ENCODE results near the gene PXN. TPM values are rescaled to one million over a fixed set of nuclear protein-coding genes. Genes with fewer than 3 reads are reported as not detected.
"Not testable (repeated sequence)": the region's sequence is repeated elsewhere in the genome, so short reads cannot be mapped to it uniquely, and the experiment has no call there.

Gene PXN
- total RNA-seq, 2 experiments from 2014 or later, result 74.5 to 104 TPM

GRCh38 chr12:120242275-120242799 is 23.2 kb downstream of the PXN start:
- H3K9me3 Mint-ChIP-seq (ENCODE audit: low read depth), result no peaks in the 10 kb centered on the region
- H3K4me1 Mint-ChIP-seq, result peaks cover 67% of the 10 kb centered on the region

DNA sequence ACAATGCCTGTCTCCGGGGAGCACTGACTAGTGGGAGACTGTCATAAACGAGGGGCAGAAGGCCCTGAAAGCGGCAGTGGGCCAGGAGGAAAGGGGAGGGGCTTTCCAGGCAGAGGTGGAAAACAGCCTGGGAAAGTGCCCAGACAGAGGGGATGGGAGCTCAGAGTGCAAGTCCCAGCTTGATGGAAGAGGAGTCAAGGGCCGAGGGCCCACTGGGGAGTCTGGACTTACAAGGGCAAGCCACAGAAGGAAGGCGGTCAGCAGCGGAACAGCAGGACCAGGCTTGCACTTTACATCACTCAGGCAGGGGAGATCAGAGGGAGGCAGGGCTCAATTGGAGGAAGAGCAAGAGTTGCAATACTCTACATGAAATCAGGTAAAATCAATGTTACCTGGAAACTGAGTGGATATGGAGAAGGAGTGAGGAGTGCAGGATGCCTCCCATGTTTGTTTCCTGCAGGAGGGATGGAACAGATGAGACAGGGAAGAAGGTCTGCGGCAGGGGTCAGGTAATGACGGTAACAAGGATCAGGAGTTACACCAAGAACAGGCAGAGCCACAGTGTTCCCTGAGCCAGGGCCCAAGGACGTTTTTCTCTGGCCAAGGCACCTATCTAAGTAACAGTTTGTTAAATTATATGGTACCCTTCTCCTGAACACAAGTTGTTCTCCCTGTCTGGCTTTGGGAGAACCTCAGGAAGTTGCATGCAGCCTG is 23.8 kb downstream of the PXN start:
- DNase-seq (no peak), ATAC-seq (no peak)
- no peaks in the 10 kb centered on the region for H3K9me3 Mint-ChIP-seq (ENCODE audit: low read depth)
- ChIA-PET CTCF (interaction anchor here (2.1 to 9.9 kb wide), 2 partner anchors 8 to 13 kb away, joined by 6 to 69 read pairs; no protein-coding TSS in a partner anchor), POLR2A (interaction anchor here (1.3 to 2.7 kb wide), 3 partner anchors 40 to 50 kb away, joined by 8 to 15 read pairs (median 13); partner anchors contain the start of genes RNU4-2 and RPLP0)
- intact Hi-C loops (cut with DNase I, micrococcal nuclease), result no loop called here
- no peak overlapping the region for H3K27ac Mint-ChIP-seq
- H3K4me1 Mint-ChIP-seq, result peaks cover 65% of the 10 kb centered on the region
- H3K36me3 Mint-ChIP-seq (ENCODE audit: low read depth), result no peaks in the 10 kb centered on the region
- H3K27me3 Mint-ChIP-seq, result no peaks in the 10 kb centered on the region
- H3K4me3 Mint-ChIP-seq, result no peak overlapping the region

More at GRCh38 chr12:120242275-120242799, 23.2 kb downstream of the PXN start:
- H3K27me3 Mint-ChIP-seq, result no peaks in the 10 kb centered on the region
- H3K36me3 Mint-ChIP-seq (ENCODE audit: low read depth), result no peaks in the 10 kb centered on the region
- no peak overlapping the region for H3K27ac Mint-ChIP-seq
- ChIA-PET POLR2A (interaction anchor here (0.7 to 2.7 kb wide), 4 partner anchors 41 to 1552 kb away, joined by 3 to 13 read pairs (median 6); partner anchors contain the start of genes RNU4-2 and RPLP0), CTCF (interaction anchor here (1.2 to 9.9 kb wide), 3 partner anchors 14 to 60 kb away, joined by 5 to 69 read pairs (median 5); partner anchors contain the start of gene SIRT4)
- DNase-seq, result no peak
- intact Hi-C loops (cut with DNase I, micrococcal nuclease), result no loop called here
- H3K4me3 Mint-ChIP-seq, result no peak overlapping the region
- no peak for ATAC-seq

DNA sequence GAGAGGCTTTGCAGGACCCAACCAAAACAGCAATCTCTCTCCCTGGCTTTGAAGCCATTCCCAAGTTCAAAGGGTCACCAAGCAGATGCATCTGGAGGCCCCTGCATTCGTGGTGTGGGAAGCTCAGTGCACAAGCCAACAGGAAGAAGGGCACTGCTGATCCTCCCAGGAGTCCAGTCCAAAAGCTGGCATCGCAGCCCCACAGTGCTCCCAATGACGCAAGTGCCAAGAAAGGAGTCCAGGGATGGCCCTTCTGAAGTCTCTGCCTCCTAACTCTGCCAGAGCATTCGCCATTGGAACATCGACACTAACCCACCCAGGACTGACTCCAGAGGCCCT is 25.1 kb downstream of the PXN start:
- Mint-ChIP-seq H3K4me1 (peaks cover 70% of the 10 kb centered on the region), H3K27ac (no peak overlapping the region), H3K9me3 (ENCODE audit: low read depth) (no peaks in the 10 kb centered on the region), H3K27me3 (no peaks in the 10 kb centered on the region), H3K36me3 (ENCODE audit: low read depth) (no peaks in the 10 kb centered on the region), H3K4me3 (no peak overlapping the region)
- ChIA-PET POLR2A (interaction anchor here (0.6 to 1.3 kb wide), 4 partner anchors 8 to 208 kb away, joined by 4 to 15 read pairs (median 4); partner anchors contain the start of gene RNU4-2), CTCF (interaction anchor here (0.6 to 9.9 kb wide), 6 partner anchors 9 to 329 kb away, joined by 3 to 69 read pairs (median 8); partner anchors contain the start of gene PXN)
- ATAC-seq (no peak), DNase-seq (no peak)
- intact Hi-C loops (cut with DNase I, micrococcal nuclease), result no loop called here

GRCh38 chr12:120239776-120240494 is 25.6 kb downstream of the PXN start:
- H3K36me3 Mint-ChIP-seq (ENCODE audit: low read depth), result no peaks in the 10 kb centered on the region
- H3K27ac Mint-ChIP-seq, result no peak overlapping the region
- peaks cover 72% of the 10 kb centered on the region for H3K4me1 Mint-ChIP-seq
- H3K9me3 Mint-ChIP-seq (ENCODE audit: low read depth), result no peaks in the 10 kb centered on the region
- no peak for ATAC-seq
- H3K27me3 Mint-ChIP-seq, result no peaks in the 10 kb centered on the region
- intact Hi-C loops (cut with DNase I, micrococcal nuclease), result no loop called here
- H3K4me3 Mint-ChIP-seq, result no peak overlapping the region
- ChIA-PET CTCF (interaction anchor here (0.7 to 9.9 kb wide), 9 partner anchors 8 to 654 kb away, joined by 3 to 69 read pairs (median 5); partner anchors contain the start of gene PXN), POLR2A (interaction anchor here (0.5 to 5.8 kb wide), 6 partner anchors 8 to 229 kb away, joined by 3 to 47 read pairs (median 4); partner anchors contain the start of genes RNU4-1 and RNU4-2)
- no peak for DNase-seq

DNA sequence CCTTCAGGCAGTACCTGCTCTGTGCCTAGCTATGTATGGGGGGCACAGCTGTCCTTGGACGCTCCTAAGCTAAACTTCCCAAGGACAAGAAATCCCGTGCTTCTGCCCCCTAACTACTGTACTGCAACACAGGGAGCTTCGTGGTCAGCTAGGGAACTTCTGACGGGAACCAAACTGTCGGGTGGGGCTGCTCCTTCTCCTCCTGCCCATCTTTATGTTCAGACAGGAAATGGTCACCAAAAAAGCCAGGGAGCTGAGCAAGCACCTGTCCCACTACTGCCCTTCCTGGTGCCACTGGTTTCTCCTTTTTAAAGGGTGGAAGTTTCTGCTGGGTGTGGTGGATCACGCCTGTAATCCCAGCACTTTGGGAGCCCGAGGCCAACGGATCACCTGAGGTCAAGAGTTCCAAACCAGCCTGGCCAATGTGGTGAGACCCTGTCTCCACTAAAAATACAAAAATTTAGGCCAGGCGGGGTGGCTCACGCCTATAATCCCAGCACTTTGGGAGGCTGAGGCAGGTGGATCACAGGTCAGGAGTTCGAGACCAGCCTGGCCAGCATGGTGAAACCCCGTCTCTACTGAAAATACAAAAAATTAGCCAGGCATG is 26.6 kb downstream of the PXN start:
- ATAC-seq, result no peak
- CTCF ChIA-PET, result interaction anchor here (0.7 to 9.9 kb wide), 10 partner anchors 9 to 655 kb away, joined by 3 to 69 read pairs (median 5); partner anchors contain the start of gene PXN
- H3K36me3 Mint-ChIP-seq (ENCODE audit: low read depth), result no peaks in the 10 kb centered on the region
- no peak overlapping the region for H3K4me3 Mint-ChIP-seq
- H3K9me3 Mint-ChIP-seq (ENCODE audit: low read depth), result no peaks in the 10 kb centered on the region
- no peak overlapping the region for H3K27ac Mint-ChIP-seq
- no peak for DNase-seq
- no peaks in the 10 kb centered on the region for H3K27me3 Mint-ChIP-seq
- POLR2A ChIA-PET, result interaction anchor here (0.5 to 5.8 kb wide), 4 partner anchors 30 to 230 kb away, joined by 3 to 47 read pairs (median 4); partner anchors contain the start of genes RNU4-1, RNU4-2 and RPLP0
- intact Hi-C loops (cut with DNase I, micrococcal nuclease), result no loop called here
- peaks cover 78% of the 10 kb centered on the region for H3K4me1 Mint-ChIP-seq

DNA sequence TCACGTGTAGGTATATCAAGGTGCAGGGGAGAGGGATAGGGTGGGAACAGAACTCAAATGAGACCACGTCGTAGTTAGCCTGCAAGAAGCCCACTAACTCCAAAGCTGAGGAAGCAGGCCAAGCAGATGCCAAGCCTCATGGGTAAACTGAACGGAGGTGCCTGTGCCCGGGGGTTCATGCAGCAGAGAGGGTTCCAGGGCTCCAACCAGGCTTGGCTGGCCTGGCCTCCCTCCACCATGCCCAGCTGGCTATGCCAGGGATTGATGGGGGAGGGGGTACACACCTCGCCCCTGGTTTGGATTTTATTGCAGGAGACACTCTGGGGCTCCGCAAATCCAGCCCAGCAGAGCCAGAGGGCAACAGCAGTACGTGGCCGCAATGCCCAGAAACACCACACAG is 27.3 kb downstream of the PXN start:
- no peak for DNase-seq
- Mint-ChIP-seq H3K4me1 (peaks cover 82% of the 10 kb centered on the region), H3K36me3 (ENCODE audit: low read depth) (no peaks in the 10 kb centered on the region), H3K27me3 (no peaks in the 10 kb centered on the region), H3K27ac (peak overlapping the region; percentile 51), H3K9me3 (ENCODE audit: low read depth) (no peaks in the 10 kb centered on the region), H3K4me3 (no peak overlapping the region)
- no peak for ATAC-seq
- CTCF ChIA-PET, result interaction anchor here (0.7 to 9.9 kb wide), 8 partner anchors 9 to 60 kb away, joined by 3 to 69 read pairs (median 8); partner anchors contain the start of gene PXN
- POLR2A ChIA-PET, result interaction anchor here (5.8 kb wide), 1 partner anchor 54 kb away, joined by 47 read pairs; the partner anchor contains the start of genes RNU4-1 and RNU4-2
- intact Hi-C loops (cut with DNase I, micrococcal nuclease), result no loop called here

DNA sequence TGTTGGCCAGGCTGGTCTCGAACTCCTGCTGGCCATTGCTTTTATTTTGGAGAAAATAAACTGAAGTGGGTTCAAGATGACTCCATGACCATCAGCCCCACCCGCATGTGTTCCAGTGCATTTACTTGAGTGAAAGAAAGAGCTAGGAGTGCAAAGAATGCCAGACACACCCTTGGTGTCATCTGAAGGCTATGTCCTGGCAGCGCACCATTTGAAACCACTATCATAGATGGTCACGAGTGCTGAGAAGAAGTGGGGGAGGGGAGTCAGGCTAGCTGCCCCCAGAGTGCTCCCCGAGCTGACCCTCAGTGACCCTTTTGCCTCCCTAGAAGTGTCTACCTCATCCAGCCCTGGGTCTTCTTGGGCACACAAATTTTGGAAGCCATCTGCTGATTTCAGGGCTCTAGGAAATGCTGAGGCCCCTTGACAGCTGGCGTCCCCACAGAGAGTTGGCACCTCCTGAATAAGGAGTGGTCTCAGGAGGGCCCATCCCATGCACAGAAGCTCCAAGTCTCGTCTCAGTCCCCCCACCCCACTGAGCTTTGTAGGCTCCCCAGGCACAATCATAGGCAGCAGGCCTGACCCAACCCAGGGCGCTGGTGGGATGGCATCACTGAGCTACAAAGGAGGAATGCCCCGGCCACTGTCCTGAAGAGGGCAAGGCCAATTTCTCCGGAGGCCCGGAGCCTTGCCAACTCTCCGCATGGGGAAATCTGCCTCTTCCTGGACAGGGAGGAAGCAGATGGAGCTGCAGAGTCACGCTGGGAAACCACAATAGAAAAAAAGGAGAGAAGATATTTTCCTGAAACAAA is 28.0 kb downstream of the PXN start:
- Mint-ChIP-seq H3K36me3 (ENCODE audit: low read depth) (no peaks in the 10 kb centered on the region), H3K9me3 (ENCODE audit: low read depth) (no peaks in the 10 kb centered on the region), H3K27me3 (no peaks in the 10 kb centered on the region), H3K4me1 (peaks cover 84% of the 10 kb centered on the region), H3K4me3 (no peak overlapping the region), H3K27ac (peak overlapping the region; percentile 51)
- ATAC-seq (no peak), DNase-seq (no peak)
- ChIA-PET CTCF (interaction anchor here (0.6 to 9.9 kb wide), 8 partner anchors 9 to 28 kb away, joined by 3 to 69 read pairs (median 10); partner anchors contain the start of gene PXN), POLR2A (interaction anchor here (0.6 to 5.8 kb wide), 3 partner anchors 9 to 54 kb away, joined by 3 to 47 read pairs (median 4); partner anchors contain the start of genes RNU4-1 and RNU4-2)
- intact Hi-C loops (cut with DNase I, micrococcal nuclease), result no loop called here

GRCh38 chr12:120236809-120237208 is 28.7 kb downstream of the PXN start:
- H3K36me3 Mint-ChIP-seq (ENCODE audit: low read depth); H3K27ac Mint-ChIP-seq; ATAC-seq; H3K27me3 Mint-ChIP-seq; DNase-seq; intact Hi-C loops (cut with DNase I, micrococcal nuclease); H3K4me3 Mint-ChIP-seq; H3K9me3 Mint-ChIP-seq (ENCODE audit: low read depth): not testable (repeated sequence)
- H3K4me1 Mint-ChIP-seq, result peaks cover 84% of the 10 kb centered on the region
- POLR2A ChIA-PET, result interaction anchor here (1.3 to 5.8 kb wide), 2 partner anchors 9 to 55 kb away, joined by 4 to 47 read pairs; partner anchors contain the start of genes RNU4-1 and RNU4-2
- CTCF ChIA-PET, result interaction anchor here (1.3 to 9.9 kb wide), 6 partner anchors 8 to 34 kb away, joined by 3 to 69 read pairs (median 10); no protein-coding TSS in a partner anchor

DNA sequence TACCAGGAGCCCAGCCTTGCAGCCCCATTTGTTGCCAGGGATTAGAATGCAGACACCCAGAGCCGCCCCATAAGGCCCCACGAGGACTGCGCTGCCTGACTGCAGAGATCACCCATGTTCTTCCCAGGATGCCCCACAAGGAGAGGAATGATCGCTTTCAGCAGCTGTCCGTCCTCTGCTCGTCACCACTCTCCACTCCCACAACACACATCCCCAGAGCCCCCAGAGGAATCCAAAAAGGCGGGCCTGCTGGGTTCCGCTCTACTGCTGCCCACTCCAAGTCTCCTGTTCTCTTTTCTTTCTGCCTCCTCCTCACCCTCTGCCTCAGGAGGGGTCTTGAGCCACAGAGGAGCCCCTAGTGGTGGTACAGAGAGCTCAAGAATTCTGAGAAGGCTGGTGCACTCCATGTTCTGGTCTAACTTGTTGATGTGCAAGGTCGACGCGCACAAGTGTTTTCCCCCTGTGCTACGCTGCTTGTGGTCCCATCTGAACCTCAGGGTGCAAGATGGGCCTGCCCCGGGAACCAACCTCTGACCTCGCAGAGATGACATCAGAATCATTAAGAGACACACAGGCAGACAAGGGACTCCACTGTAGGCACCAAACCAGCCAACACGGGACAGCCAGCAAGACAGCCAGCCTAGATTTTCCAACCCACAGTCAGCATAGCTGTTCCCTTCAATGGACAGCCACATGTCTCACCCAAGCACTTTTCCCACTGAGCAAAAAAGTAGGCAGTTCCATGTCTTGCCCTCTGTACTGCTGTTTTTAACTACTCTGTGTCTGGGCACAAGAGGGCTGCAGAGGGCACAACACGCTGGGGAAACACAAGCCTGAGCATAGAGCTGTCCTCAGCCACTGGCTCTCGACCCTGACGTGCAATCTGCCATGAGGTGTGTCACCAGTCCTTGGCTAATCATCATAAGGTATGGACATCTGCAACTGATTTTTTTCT is 29.9 kb downstream of the PXN start:
- POLR2A ChIA-PET, result interaction anchor here (0.5 to 5.8 kb wide), 4 partner anchors 7 to 56 kb away, joined by 3 to 47 read pairs (median 6); partner anchors contain the start of genes RNU4-1 and RNU4-2
- intact Hi-C loops (cut with DNase I, micrococcal nuclease), result no loop called here
- H3K9me3 Mint-ChIP-seq (ENCODE audit: low read depth), result no peaks in the 10 kb centered on the region

More for the DNA sequence above, 29.9 kb downstream of the PXN start:
- Mint-ChIP-seq H3K4me1 (peaks cover 85% of the 10 kb centered on the region), H3K27me3 (no peaks in the 10 kb centered on the region), H3K4me3 (no peak overlapping the region), H3K36me3 (ENCODE audit: low read depth) (no peaks in the 10 kb centered on the region), H3K27ac (peak overlapping the region; percentile 58)
- CTCF ChIA-PET, result interaction anchor here (0.9 to 9.9 kb wide), 10 partner anchors 7 to 55 kb away, joined by 3 to 69 read pairs (median 6); no protein-coding TSS in a partner anchor
- no peak for DNase-seq
- ATAC-seq, result no peak

All from activated CD4-positive, alpha-beta T cell treated with anti-CD3 and anti-CD28 coated beads for 36 hours (primary cell).